Epithelial cell of prostate (primary cell): Measurements from ENCODE around the gene CASP2.

Experiments used
- DNase-seq: peaks from one replicate; pipeline ENCODE4 v3.0.0-alpha.2; 2011; ENCODE audit warnings: low read depth, low spot score
- H3K27ac ChIP-seq: fragments of 450-650 bp; 2 replicates; pipeline ENCODE4 v1.5.1; 2017; ENCODE audit warnings: mild to moderate bottlenecking

CASP2 gene

GRCh38 chr7:143323653-143324052, 35.5 kb downstream of the CASP2 start:
- H3K27ac ChIP-seq, result no peak overlapping the region
- DNase-seq, result no peak

- no peak overlapping the region for H3K27ac ChIP-seq
- DNase-seq, result no peak
These were observed 37.1 kb downstream of the CASP2 start for GRCh38 chr7:143325240-143325639.

- no peak for DNase-seq
- H3K27ac ChIP-seq, result no peak overlapping the region
These were observed 39.8 kb downstream of the CASP2 start for GRCh38 chr7:143327903-143328302.

GRCh38 chr7:143329471-143330170, 41.5 kb downstream of the CASP2 start:
- no peak for DNase-seq
- H3K27ac ChIP-seq, result no peak overlapping the region

- peak overlapping the region; percentile 76 for H3K27ac ChIP-seq
These were observed 43.1 kb downstream of the CASP2 start for GRCh38 chr7:143331179-143331801.

GRCh38 chr7:143334244-143334643, 46.1 kb downstream of the CASP2 start:
- DNase-seq, result no peak

More at GRCh38 chr7:143331179-143331801, 43.1 kb downstream of the CASP2 start:
- DNase-seq, result peak; percentile 85

GRCh38 chr7:143337216-143337615, 49.1 kb downstream of the CASP2 start:
- no peak for DNase-seq

More at GRCh38 chr7:143334244-143334643, 46.1 kb downstream of the CASP2 start:
- H3K27ac ChIP-seq, result no peak overlapping the region

GRCh38 chr7:143341842-143342241, 53.7 kb downstream of the CASP2 start:
- no peak for DNase-seq

More at GRCh38 chr7:143337216-143337615, 49.1 kb downstream of the CASP2 start:
- H3K27ac ChIP-seq, result no peak overlapping the region

GRCh38 chr7:143343596-143343995, 55.4 kb downstream of the CASP2 start:
- no peak overlapping the region for H3K27ac ChIP-seq
- no peak for DNase-seq

More at GRCh38 chr7:143341842-143342241, 53.7 kb downstream of the CASP2 start:
- H3K27ac ChIP-seq, result no peak overlapping the region

- DNase-seq, result no peak
- no peak overlapping the region for H3K27ac ChIP-seq
These were observed 57.3 kb downstream of the CASP2 start for GRCh38 chr7:143345428-143345900.

- no peak for DNase-seq
- H3K27ac ChIP-seq, result no peak overlapping the region
These were observed 57.9 kb downstream of the CASP2 start for GRCh38 chr7:143346018-143346417.

GRCh38 chr7:143347950-143348349, 59.8 kb downstream of the CASP2 start:
- DNase-seq, result no peak
- H3K27ac ChIP-seq, result no peak overlapping the region

- no peak overlapping the region for H3K27ac ChIP-seq
- DNase-seq, result no peak
These were observed 62.9 kb downstream of the CASP2 start for GRCh38 chr7:143351060-143351459.

GRCh38 chr7:143351574-143351973, 63.4 kb downstream of the CASP2 start:
- no peak for DNase-seq
- no peak overlapping the region for H3K27ac ChIP-seq

GRCh38 chr7:143352531-143353002, 64.4 kb downstream of the CASP2 start:
- no peak overlapping the region for H3K27ac ChIP-seq

GRCh38 chr7:143354376-143354775, 66.2 kb downstream of the CASP2 start:
- no peak overlapping the region for H3K27ac ChIP-seq
- no peak for DNase-seq

More at GRCh38 chr7:143352531-143353002, 64.4 kb downstream of the CASP2 start:
- no peak for DNase-seq

- no peak for DNase-seq
- H3K27ac ChIP-seq, result no peak overlapping the region
These were observed 66.8 kb downstream of the CASP2 start for GRCh38 chr7:143354965-143355364.

- DNase-seq, result no peak
- no peak overlapping the region for H3K27ac ChIP-seq
These were observed 67.6 kb downstream of the CASP2 start for GRCh38 chr7:143355450-143356385.

GRCh38 chr7:143356414-143357050, 68.4 kb downstream of the CASP2 start:
- DNase-seq, result no peak
- no peak overlapping the region for H3K27ac ChIP-seq
